Activated CD8-positive, alpha-beta memory T cell treated with anti-CD3 and anti-CD28 coated beads for 1 hour (primary cell): ENCODE data around the gene FOXP4.

ENCODE experiments used
- DNase-seq, 2 donors: peaks; one replicate each; pipeline ENCODE4 v3.0.0-alpha.2; 2020; ENCODE audit warnings: low read depth in 1 of 2; ENCODE audit errors: extremely low read depth in 1 of 2

The FOXP4 gene

DNA sequence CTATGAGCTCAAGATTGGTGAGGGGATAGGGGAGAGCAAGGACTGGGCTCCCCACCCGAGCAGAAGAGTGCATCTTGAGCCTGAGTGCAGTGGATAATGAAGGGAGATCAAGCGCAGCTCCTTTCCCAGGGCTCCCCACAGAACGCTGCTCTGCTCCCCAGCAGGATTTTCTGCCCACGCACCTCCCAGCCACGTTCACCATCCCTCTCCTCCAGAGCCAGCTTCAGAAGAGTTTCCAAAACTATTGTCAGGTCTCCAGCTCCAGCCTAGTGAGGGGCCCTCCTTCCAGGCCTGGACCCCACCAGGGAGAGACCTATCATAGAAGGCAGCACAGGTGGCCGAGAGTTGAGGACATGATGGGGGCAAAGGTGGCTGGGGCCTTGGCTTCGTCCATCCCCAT is 34.5 kb downstream of the FOXP4 start:
- DNase-seq: no peak

DNA sequence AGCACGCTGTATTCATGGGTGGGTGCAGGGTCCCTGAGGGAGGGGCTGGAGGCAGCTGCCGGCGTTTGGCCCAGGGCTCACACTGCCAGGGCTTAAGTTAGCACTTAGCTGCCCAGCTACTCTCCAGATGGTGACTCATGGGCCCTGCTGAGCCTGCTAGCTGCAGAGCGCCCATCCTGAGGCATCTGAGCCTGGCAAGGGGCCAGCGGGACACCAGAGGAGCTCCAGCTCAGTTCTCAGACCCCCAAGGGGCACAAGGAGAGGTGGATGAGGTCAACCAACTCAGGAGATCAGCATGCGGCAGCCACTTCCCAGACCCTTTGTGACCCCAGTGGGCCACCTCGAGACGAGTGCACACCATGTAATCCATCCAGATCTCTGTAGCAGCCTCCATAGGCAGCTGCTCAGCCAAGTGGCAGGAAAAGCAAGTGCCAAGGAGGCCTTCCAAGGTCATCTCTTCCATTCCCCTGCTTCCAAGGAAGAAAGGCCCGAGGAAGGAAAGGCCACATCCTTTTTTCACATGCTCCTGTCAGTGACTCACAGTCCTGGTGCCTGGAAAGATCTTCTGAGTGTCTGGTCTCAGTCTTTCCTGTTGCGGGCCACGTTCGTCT is 35.3 kb downstream of the FOXP4 start:
- no peak for DNase-seq

DNA sequence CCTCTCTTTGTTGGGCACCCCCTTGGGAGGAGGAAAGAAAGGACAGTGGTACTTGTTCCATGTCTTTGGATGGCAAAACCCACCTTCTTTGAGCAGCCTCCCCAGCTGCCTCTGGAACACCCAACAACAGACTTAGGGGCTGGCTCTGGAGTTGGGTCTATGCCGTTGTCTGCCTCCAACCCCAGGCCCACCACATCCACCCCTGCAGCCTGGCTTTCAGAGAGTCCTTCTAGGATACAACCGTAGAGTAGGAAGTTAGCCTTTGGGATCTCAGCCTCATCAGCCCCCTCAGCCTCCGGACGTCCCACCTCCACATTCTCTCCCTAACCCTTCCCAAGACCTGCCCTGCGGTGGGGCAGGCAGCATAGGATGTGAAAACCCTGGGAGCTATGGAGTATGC is 36.4 kb downstream of the FOXP4 start:
- no peak for DNase-seq

DNA sequence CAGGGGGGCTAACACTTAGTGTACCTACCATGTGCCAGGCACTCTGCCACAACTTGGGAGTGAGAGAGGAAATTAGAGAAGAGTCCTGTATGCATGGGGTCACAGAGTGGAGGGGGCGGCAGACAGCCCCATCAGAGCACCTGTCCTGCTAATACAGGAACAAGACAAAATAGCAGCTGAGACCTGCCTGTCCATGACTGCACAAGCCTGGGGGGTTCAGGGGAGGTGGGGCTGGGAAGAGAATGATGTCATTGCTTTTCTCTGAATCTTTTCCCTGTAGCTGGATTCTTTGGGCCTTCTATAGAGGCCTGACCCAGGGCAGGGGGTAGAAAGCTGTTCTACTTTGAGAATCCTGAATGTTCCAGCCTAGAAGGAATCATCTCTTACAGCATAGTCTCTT is 37.4 kb downstream of the FOXP4 start:
- no peak for DNase-seq

DNA sequence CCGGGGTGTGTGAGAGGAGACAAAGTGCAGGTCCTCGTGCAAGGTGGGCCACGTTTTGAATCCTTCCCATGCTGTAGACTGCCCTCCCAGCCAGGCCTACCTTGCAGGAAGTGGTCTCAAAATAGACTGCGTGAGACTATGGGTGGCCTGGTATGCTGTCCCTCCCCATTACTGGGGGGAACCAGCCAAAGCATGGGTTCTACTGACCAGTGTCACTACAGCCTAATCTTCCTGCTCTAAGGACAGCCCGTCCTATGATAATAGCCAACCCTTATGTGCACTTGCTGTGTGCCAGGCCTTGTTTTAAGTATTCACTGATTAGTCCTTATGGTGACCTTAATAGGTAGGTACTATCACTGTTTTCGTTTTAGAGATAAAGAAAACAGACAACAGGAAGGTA is 38.0 kb downstream of the FOXP4 start:
- DNase-seq: no peak

DNA sequence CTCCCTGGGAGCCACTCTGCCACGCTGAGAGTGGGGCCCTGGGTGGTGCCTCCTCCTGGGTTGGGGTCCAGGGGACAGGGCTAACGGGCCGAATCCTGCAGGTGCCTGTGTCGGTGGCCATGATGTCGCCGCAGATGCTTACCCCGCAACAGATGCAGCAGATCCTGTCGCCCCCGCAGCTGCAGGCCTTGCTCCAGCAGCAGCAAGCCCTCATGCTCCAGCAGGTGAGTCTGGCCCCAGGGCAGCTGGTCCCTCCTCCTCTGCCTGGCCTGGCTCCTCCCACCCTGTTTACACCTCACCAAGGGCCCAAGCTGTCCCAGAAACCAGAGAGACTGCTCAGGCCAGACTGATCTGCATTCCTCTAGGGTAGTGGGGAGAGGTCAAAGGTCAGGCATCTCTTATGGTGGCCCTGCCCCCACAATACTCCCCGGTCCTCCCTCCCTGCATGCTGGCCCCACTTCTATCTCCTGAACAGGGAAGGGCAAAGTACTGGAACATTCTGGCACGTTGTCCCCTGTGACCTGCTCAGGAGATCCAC is 38.6 kb downstream of the FOXP4 start:
- DNase-seq: no peak

DNA sequence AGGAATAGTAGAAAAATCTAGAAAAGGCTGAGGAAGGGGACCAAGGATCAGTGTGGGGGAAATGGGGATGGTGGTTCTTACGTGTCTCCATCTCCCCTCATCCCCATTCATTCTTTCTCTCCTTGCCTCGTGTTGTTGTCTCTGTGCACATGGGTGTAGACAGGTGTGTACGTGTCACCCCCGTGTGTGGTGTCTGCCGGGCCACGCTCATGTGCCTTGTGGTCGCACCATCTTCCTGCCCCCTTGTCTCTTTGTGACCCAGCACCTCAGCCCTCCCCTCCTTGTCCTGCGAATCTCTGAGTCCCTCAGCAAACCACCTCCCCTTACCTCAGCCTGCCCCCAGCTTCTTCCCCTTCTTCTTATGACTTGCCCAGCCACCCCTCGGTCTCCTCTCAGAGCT is 39.4 kb downstream of the FOXP4 start:
- DNase-seq: no peak

DNA sequence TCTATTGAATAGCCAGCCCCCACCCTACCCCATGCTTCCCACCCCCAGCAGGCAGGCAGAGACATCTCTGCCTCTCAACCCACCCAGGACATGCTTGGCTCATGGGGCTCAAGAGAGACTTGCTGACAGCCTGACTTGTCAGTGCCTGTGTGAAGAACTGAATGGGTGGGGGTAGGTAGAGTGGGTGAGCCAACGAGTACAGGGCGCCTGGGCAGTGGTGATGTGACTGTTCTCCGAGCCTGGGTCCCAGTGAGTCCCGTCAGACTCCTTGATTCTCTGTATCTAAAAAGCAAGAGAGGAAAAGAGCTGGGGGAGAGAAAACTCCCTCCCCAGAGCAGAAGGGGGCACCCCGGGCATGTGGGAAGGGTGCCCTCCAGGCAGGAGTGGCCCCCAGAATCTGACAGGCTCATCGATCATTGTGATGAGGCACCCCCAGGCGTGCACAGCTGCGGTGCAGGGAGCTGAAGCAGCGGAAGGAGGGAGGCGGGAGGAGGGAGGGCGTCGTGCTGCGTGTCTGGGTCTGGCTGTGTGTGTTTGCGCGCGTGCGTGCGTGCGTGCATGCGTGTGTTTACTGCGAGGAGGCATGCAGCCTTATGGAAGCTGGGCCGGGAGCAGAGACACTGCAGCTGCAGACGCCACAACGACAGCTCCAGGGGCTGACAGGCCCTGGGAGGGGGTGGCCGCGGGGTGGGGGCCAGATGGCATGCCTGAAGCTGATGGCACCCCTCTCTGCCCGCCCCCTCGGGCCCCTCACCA is 40.2 kb downstream of the FOXP4 start:
- no peak for DNase-seq

DNA sequence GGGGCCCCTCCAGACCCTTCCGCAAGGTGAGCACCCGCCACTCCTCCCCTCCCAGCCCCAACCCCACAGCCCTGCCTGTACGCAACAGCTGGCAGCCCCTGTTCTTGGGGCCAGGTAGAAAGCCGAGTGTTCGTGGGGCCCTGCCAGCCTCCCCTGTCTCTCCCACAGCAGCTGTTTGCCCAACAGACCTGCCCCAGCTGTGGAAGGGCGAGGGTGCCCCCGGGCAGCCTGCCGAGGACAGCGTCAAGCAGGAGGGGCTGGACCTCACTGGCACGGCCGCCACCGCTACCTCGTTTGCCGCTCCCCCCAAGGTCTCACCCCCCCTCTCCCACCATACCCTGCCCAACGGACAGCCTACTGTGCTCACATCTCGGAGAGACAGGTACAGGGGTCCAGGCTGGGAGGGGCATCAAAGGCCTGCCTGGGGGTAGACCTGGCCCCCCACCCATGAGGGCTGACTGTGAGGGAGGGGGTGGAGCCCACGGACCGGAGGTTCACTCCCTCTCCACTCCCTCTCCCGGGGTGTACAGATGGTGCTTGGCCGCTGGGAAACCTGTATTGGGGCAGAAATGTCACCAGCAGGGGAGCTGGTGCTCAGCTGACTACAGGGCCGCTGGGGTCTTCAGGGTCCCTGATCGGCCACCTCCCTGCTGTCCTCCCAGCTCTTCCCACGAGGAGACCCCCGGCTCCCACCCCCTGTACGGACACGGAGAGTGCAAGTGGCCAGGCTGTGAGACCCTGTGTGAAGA is 41.1 kb downstream of the FOXP4 start:
- no peak for DNase-seq

DNA sequence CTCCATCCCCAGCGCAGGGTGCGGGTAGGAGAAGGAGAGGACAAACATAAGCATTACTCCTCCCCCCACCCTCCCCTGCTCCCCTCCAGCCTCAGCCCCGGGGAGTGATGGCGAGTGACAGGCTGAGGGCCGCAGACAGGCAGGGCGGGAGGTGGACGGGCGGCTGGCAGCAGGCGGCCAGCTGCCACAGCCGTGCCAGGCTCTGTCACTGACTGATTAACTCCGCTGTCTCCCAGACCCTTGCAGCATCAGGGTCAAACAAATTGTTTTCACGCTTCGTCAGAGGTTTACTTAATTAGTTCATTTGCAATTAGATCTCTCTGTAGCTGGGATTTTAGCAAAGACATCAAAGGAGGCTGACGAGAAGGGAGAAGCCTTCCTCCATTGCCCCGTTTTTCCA is 41.9 kb downstream of the FOXP4 start:
- no peak for DNase-seq

DNA sequence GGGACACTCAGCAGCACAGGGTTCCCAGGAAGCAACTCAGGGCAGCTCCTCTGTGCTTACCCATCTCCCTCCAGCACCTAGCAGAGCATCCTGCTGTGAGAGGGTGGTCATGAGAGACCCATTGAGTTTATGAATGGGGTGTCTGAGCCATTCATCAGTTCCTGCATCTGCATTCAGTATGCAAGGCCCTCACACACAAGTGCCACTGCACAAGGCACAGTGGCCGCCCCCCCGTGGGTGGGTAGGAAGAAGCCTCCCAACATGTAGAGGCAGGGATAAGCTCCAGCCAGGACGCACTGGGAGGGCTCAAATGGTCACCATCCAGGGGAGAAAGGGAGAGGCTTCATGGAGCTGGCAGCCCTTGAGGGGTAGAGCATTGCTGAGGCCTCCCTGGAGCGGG is 43.0 kb downstream of the FOXP4 start:
- DNase-seq: no peak

DNA sequence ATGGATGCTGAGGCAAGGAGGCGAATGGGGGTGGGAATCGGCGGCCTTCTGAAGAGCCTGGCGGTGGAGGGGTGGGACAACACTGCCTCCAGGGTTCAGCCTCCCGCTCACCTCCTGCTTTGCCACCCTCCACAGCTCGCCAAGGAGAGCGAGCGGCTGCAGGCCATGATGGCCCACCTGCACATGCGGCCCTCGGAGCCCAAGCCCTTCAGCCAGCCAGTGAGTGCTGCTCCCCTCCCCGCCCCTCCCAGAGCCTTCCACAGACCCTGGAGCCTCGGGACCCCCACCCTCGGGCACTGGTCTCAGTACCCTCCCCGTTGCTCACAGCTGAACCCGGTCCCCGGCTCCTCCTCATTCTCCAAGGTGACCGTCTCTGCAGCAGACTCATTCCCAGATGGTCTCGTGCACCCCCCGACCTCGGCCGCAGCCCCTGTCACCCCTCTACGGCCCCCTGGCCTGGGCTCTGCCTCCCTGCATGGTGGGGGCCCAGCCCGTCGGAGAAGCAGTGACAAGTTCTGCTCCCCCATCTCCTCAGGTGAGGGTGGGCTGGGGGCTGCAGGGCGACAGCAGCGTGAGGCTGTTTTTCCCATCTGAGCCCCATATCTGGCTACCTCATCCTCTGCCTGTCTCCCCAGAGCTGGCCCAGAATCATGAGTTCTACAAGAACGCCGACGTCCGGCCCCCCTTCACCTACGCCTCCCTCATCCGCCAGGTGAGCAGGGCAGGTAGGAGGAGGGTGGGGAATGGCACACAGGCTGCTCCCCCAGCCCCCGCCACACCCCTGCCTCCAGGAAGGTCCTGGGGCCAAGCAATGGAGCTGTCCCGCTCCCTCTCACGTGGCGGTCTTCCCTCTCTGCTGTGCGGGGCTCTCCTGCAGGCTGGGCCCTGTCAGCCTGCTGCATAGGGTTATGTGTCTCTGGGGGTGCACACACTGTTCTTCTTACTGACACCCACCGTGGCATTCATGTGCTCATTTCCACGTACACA is 43.7 kb downstream of the FOXP4 start:
- DNase-seq: no peak

DNA sequence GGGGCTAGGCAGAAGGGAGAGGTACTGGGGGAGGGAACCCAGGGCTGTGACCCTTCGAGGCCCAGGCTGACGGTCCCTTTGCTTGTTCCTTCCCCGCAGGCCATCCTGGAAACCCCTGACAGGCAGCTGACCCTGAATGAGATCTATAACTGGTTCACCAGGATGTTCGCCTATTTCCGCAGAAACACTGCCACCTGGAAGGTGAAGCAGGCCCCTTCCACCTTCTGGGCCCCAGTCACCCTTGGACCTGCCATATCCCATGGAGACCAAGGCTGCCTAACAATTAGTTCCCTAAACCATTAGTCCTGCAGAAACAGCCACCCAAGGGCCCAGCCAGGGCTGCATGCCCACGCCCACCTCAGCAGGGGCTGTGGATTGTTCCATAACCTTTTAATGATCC is 44.9 kb downstream of the FOXP4 start:
- no peak for DNase-seq

DNA sequence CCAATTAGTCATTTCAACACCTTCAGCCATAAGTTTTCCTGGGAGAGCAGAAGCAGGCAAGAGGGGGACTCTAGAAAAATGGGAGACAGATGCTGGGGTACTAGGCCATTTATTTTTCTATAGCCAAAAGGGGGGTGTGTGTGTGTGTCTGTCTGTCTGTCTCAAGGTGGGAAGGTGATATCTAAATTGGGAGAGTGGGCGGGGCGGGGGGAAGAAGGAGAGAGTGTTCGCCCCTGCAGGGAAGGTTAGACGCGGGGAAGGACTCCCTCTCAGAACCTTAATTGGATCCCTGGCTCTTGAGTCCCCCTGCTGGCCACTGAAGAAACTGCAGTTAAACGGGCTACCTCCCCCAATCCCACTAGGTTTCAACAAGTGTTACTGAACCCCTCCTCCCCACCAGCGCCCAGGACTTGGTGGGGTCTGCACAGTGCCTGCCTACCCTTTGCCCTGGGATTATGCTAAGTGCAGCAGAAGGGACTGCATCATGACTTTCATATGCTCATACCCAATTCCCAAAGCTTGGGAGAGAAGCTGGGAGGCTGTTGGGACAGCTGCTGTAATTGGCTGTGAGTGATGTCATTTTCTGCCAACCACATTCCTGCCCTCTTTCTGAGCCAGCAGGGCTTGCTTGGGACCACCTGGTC is 45.8 kb downstream of the FOXP4 start:
- DNase-seq: peak; percentile 39 to 61

DNA sequence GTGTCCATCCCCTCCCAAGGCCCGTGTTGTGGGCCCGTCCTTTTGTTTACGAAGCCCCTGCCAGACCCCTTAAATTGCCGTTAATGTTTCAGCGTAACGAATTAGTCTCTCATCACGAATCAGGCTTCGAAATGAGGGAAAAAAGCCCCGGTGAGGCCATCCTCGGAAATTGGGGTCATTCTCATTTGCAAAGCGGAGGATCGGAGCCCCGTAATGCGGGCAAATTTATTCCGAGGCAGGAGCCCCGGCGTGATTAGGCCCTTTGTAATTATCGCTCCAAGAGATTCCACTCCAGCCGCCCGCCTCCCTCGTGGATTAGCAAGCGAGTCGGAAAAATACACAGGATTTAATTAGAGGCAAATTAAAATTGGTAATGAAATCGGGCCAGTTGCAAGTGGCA is 47.2 kb downstream of the FOXP4 start:
- no peak for DNase-seq

DNA sequence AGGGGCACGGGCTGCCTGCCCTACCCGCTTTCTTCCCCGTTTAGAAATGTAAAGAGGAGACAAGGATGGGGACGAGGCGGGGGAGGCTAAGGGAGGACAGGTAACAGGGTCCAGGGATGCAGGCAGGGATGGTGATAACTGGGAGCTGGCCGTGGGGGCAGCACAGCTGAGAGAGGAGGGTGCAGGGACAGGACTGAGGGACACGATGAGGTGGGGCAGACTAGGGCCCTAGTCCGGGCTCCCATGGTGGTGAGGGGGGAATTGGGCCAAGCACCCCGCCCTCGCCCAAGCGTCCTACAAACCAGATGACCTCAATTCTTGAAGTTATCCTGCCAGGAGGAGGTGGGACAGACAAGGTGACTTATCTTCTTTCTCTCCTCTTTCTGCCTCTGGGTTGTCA is 47.7 kb downstream of the FOXP4 start:
- no peak for DNase-seq

DNA sequence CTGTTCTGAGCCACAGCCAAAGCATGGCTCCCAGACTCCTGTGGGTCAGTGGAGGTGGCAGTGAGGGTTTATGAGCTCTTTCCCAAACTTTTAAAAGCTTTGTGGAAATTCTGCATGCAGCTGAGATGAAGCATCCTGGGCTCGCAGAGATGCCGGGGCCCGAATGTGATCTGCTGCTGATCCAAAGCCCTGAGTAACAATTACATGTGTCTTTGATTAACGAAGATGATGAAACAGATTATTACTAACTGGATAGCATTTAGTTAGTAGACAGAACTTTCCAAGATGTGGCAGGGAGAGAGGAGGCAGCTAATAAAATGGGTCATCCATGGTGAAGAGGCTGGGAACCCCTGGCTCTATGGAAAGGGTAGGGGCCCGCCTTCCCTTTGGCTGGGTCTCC is 48.1 kb downstream of the FOXP4 start:
- DNase-seq: no peak

DNA sequence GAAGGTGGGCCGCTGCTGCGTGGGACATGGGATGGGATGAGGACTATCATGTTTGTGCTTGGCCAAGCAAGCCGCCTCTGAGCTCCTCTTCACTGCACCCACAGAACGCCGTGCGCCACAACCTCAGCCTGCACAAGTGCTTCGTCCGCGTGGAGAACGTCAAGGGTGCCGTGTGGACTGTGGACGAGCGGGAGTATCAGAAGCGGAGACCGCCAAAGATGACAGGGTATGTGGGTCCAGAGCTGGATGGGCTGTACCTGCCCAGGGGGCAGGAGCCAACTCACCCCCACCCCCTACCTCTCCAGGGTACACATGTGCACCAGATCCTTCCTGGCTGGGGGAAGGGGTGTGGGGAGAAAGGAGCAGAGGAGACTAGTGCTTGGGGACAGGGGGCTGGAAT is 48.6 kb downstream of the FOXP4 start:
- no peak for DNase-seq

DNA sequence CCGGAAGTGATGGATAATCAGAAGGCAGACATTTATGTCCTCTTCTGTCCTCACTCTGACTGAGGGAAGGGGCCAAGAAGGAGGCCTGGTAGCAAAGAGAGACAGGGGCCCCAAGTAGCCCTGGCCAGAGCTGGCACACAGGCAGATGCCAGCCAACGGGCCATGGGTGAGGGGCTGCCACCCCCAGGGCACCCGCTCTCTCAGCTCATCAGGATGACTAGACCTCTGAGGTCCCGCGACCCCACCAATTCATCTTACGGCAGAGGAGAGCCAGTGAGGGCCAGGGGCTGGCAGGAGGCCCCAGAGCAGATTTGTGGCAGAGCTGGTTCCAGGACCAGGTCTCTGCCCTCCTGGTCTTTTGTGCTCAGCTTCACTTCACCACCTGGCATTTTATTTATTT is 49.0 kb downstream of the FOXP4 start:
- no peak for DNase-seq

DNA sequence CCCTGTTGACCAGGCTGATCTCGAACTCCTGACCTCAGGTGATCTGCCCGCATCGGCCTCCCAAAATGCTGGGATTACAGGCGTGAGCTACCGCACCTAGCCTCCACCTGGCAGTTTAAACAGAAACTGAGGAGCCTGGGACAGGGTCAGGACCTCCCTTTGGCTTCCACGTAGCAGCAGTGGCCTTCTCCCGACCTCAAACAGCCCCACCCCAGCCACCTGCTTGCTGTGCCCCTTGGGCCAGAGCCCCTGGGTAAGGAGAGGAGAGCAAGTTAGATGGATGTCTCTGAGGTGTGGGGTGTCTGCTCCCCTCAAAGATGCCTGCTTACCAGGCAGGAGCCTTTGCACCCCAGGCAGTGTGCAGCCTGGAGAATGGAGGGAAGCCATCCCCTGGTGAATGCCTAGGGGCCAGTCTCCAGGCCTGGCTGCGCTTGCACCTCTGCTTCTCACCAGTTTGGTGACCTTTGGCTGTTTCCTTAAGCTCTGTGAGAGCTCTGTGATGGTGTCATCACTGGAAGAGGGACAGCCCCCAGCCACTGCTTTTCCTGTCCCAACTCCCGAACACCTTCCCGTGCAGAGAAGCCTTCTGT is 50.0 kb downstream of the FOXP4 start:
- no peak for DNase-seq
